Transverse colon (tissue), 4 donors: ENCODE results near the gene EPHA5. TPM values are rescaled to one million over a fixed set of nuclear protein-coding genes. Genes with fewer than 3 reads are reported as not detected.

Source experiments
- DNase-seq: peaks from one replicate; pipeline ENCODE4 v3.0.0-alpha.2; 2019
- H3K27ac ChIP-seq, 4 donors: fragments of 200-600 bp; sonication (generic); 2 replicates each; pipeline ENCODE4 v1.5.1; 2016 to 2018; ENCODE audit warnings: inconsistent platforms in 4 of 4
- H3K27me3 ChIP-seq: fragments of 200-600 bp; sonication (generic); 2 replicates; pipeline ENCODE4 v1.5.1; 2017; ENCODE audit warnings: inconsistent platforms
- H3K36me3 ChIP-seq, 4 donors: fragments of 200-600 bp; sonication (generic); 2 replicates each; pipeline ENCODE4 v1.5.1; 2017 to 2019; ENCODE audit warnings: inconsistent platforms in 4 of 4
- H3K4me1 ChIP-seq, 4 donors: fragments of 200-600 bp; sonication (generic); 2 replicates each; pipeline ENCODE4 v1.5.1; 2017 to 2020; ENCODE audit warnings: inconsistent platforms in 4 of 4
- H3K4me3 ChIP-seq, 4 donors: fragments of 200-600 bp; sonication (generic); 1 replicate in 1 of 4; 2 replicates in 3 of 4; pipeline versions ENCODE4 v1.5.1 to v1.6.1; 2017 to 2019; ENCODE audit warnings: inconsistent platforms in 4 of 4
- H3K9me3 ChIP-seq, 2 donors: fragments of 200-600 bp; sonication (generic); 2 replicates each; pipeline ENCODE4 v1.5.1; 2017 to 2019; ENCODE audit warnings: inconsistent platforms in 2 of 2
- CTCF ChIP-seq, 5 experiments: fragments of 200-600 bp in 3 of 5; fragments of 450-650 bp in 2 of 5; sonication (generic) in 3 of 5; IDR thresholded peaks; 1 replicate in 2 of 5; 2 replicates in 3 of 5; pipeline ENCODE4 v1.5.1; 2016 to 2017; ENCODE audit warnings: antibody characterized with exemption in 5 of 5, inconsistent platforms in 3 of 5, mild to moderate bottlenecking in 2 of 5, moderate library complexity in 1 of 5
- EP300 ChIP-seq: sonication (generic); formaldehyde crosslinking; IDR thresholded peaks from one replicate; pipeline ENCODE4 v1.6.1; 2017; ENCODE audit warnings: antibody characterized with exemption, low read depth
- POLR2A ChIP-seq: fragments of 450-650 bp; IDR thresholded peaks from one replicate; pipeline ENCODE4 v1.6.1; 2016; ENCODE audit warnings: antibody characterized with exemption, mild to moderate bottlenecking, moderate library complexity
- POLR2AphosphoS5 ChIP-seq, 3 donors: sonication (generic); formaldehyde crosslinking; IDR thresholded peaks; one replicate each; pipeline ENCODE4 v1.6.1; 2016; ENCODE audit warnings: antibody characterized with exemption in 3 of 3
- WGBS, 2 donors: methylation state at CpG; one replicate each; pipeline ENCODE4 v1.1.5; 2018; ENCODE audit warnings: low coverage in 1 of 2; 5-methylcytosine and 5-hydroxymethylcytosine counted together
- in situ Hi-C, 4 donors: fragments of 200-750 bp; cut with MboI; loops; one replicate each; pipeline versions ENCODE4 v1.15.0 to v1.15.1; 2017; ENCODE audit warnings: low sequenced_read_pairs in 3 of 4, low pct_ligation_motif_present in 1 of 4, low pct_unique_long_range_greater_than_20kb in 1 of 4
- intact Hi-C: fragments of 100-400 bp; cut with DNase I; formaldehyde crosslinking; loops from one replicate; pipeline ENCODE4 v1.15.1; 2023; ENCODE audit warnings: low total_unique reads
- total RNA-seq, 4 donors: library from RNA; depleted of rRNA; stranded (reverse); fragments of >200 nt; gene quantifications; one replicate each; pipeline ENCODE4 v1.1.0, GENCODE V29; 2016

EPHA5 gene
- total RNA-seq, 4 donors from 2014 or later: 0.14 to 0.60 (median 0.32) TPM; not detected in 1

DNA sequence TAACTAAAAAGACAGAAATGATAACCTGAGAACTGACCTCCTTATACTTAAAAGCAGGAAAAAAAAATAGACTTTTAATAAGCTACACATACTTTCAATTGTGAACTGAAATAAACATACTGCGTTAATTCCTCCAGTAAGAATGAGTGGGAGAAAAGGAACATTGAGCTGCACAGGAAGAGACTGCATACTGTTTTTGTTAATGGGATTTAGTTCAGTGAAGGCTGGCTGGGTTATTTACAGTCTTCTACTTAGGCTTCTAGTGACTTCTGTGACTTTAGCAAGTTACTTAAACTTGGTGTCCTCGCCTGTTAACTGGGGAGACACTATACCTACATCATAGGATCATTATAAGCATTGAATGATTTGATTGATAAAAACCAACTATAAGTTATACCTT lies 213.3 kb downstream of the EPHA5 start:
- intact Hi-C loops: no loop called here
- Histone ChIP-seq H3K4me3 (no peak overlapping the region), H3K4me1 (no peaks in the 10 kb centered on the region), H3K9me3 (no peaks in the 10 kb centered on the region), H3K27ac (no peak overlapping the region), H3K36me3 (no peaks in the 10 kb centered on the region), H3K27me3 (no peaks in the 10 kb centered on the region)
- TF ChIP-seq POLR2AphosphoS5 (IDR thresholded peaks at IDR 0.05) (no peak), POLR2A (no peak), CTCF (IDR thresholded peaks at IDR 0.05) (no peak), EP300 (no peak)
- in situ Hi-C loops: no loop called here
- WGBS, 2 donors: 54 to 86% methylated on average over 2 of the region's 2 CpGs
- DNase-seq: no peak

- Histone ChIP-seq H3K36me3 (no peaks in the 10 kb centered on the region), H3K4me1 (no peaks in the 10 kb centered on the region), H3K4me3 (no peak overlapping the region), H3K27me3 (no peaks in the 10 kb centered on the region), H3K27ac (no peak overlapping the region), H3K9me3 (no peaks in the 10 kb centered on the region)
- intact Hi-C loops: no loop called here
- TF ChIP-seq CTCF (IDR thresholded peaks at IDR 0.05): no peak
- TF ChIP-seq POLR2A: no peak
- TF ChIP-seq POLR2AphosphoS5 (IDR thresholded peaks at IDR 0.05): no peak
- no peak for TF ChIP-seq EP300
- in situ Hi-C loops: no loop called here
- DNase-seq: no peak
Observed at GRCh38 chr4:65456579-65456978, 213.7 kb downstream of the EPHA5 start.

GRCh38 chr4:65453398-65453797 lies 216.9 kb downstream of the EPHA5 start:
- no peaks in the 10 kb centered on the region for H3K4me1 ChIP-seq
- intact Hi-C loops (no loop called here), in situ Hi-C loops (no loop called here)
- H3K9me3 ChIP-seq: no peaks in the 10 kb centered on the region
- 54% methylated on average over 3 of the region's 3 CpGs; no CpG with 5 or more reads in 1 of the 2 donors for WGBS, 2 donors
- H3K27ac ChIP-seq: no peak overlapping the region
- H3K4me3 ChIP-seq: no peak overlapping the region
- no peak for DNase-seq
- no peaks in the 10 kb centered on the region for H3K27me3 ChIP-seq
- no peak for TF ChIP-seq CTCF (IDR thresholded peaks at IDR 0.05)
- no peak for TF ChIP-seq POLR2AphosphoS5 (IDR thresholded peaks at IDR 0.05)
- no peak for TF ChIP-seq POLR2A
- no peaks in the 10 kb centered on the region for H3K36me3 ChIP-seq

GRCh38 chr4:65450899-65451298 lies 219.4 kb downstream of the EPHA5 start:
- in situ Hi-C loops: no loop called here
- H3K27ac ChIP-seq: no peak overlapping the region
- no peaks in the 10 kb centered on the region for H3K4me1 ChIP-seq
- H3K27me3 ChIP-seq: no peaks in the 10 kb centered on the region
- H3K4me3 ChIP-seq: no peak overlapping the region
- H3K9me3 ChIP-seq: no peaks in the 10 kb centered on the region
- 72 to 80% methylated on average over 2 of the region's 2 CpGs for WGBS, 2 donors
- DNase-seq: no peak
- TF ChIP-seq POLR2A (no peak), CTCF (IDR thresholded peaks at IDR 0.05) (no peak), EP300 (no peak), POLR2AphosphoS5 (IDR thresholded peaks at IDR 0.05) (no peak)
- no peaks in the 10 kb centered on the region for H3K36me3 ChIP-seq
- intact Hi-C loops: no loop called here
